Astrocyte of the cerebellum (primary cell): ENCODE results near the gene RBPJ.
A peak's percentile ranks its signal among the peaks of the same experiment; 100 is the strongest.

Experiments
- DNase-seq: peaks from one replicate; pipeline ENCODE4 v3.0.0-alpha.2; 2011; ENCODE audit warnings: low read depth
- H3K4me3 ChIP-seq: 2 replicates; pipeline ENCODE4 v1.5.1; 2011; ENCODE audit warnings: mild to moderate bottlenecking, low read depth, low read length, moderate library complexity
- in situ Hi-C: cut with HindIII; loops from 2 replicates; pipeline ENCODE4 v1.10.0; 2017; ENCODE audit warnings: low sequenced_read_pairs
- TF ChIP-seq, protein P1 (sequence below): IDR thresholded peaks from 2 replicates; pipeline ENCODE4 v1.5.1; 2012; ENCODE audit warnings: low read length, low read depth, moderate library complexity, mild to moderate bottlenecking; ENCODE audit errors: missing control alignments

RBPJ gene

GRCh38 chr4:26458157-26458561 is 137.3 kb downstream of the RBPJ start:
- no peak overlapping the region for H3K4me3 ChIP-seq

GRCh38 chr4:26459054-26459755 is 138.4 kb downstream of the RBPJ start:
- TF ChIP-seq, protein P1, sequence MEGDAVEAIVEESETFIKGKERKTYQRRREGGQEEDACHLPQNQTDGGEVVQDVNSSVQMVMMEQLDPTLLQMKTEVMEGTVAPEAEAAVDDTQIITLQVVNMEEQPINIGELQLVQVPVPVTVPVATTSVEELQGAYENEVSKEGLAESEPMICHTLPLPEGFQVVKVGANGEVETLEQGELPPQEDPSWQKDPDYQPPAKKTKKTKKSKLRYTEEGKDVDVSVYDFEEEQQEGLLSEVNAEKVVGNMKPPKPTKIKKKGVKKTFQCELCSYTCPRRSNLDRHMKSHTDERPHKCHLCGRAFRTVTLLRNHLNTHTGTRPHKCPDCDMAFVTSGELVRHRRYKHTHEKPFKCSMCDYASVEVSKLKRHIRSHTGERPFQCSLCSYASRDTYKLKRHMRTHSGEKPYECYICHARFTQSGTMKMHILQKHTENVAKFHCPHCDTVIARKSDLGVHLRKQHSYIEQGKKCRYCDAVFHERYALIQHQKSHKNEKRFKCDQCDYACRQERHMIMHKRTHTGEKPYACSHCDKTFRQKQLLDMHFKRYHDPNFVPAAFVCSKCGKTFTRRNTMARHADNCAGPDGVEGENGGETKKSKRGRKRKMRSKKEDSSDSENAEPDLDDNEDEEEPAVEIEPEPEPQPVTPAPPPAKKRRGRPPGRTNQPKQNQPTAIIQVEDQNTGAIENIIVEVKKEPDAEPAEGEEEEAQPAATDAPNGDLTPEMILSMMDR: peak; percentile 59
- H3K4me3 ChIP-seq: no peak overlapping the region
- in situ Hi-C loops: loop anchor here (10.0 kb wide), 1 partner anchor 546 kb away; no protein-coding TSS in a partner anchor
- peak; percentile 58 for DNase-seq

More at GRCh38 chr4:26458157-26458561, 137.3 kb downstream of the RBPJ start:
- in situ Hi-C loops: loop anchor here (10.0 kb wide), 1 partner anchor 547 kb away; no protein-coding TSS in a partner anchor
- TF ChIP-seq, protein P1: no peak
- peak; percentile 32 for DNase-seq

GRCh38 chr4:26459756-26460530 is 139.1 kb downstream of the RBPJ start:
- DNase-seq: no peak
- TF ChIP-seq, protein P1: no peak
- in situ Hi-C loops: loop anchor here (10.0 kb wide), 1 partner anchor 545 kb away; no protein-coding TSS in a partner anchor
- H3K4me3 ChIP-seq: no peak overlapping the region

DNA sequence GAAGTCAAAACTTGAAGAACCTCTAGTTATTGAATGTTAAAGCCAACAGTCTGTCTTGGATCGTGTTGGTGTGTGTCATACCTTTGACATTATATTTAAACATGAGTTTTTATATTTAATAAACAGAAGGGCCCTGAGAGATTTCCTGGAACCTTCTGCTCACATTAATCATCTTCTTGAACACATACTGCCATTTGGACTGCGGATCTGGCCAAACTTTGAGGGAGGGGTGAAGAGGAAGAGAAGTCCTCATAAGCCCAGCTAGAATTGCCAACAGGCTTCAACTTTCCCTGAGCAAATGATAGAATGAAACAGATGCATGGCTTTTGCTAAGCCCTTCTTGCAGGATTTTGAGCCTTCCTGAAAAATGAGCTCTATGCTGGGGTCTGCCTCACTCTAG is 142.1 kb downstream of the RBPJ start:
- in situ Hi-C loops: no loop called here
- H3K4me3 ChIP-seq: no peak overlapping the region
- TF ChIP-seq, protein P1: no peak
- DNase-seq: no peak

GRCh38 chr4:26463386-26463785 is 142.6 kb downstream of the RBPJ start:
- in situ Hi-C loops: no loop called here
- TF ChIP-seq, protein P1: no peak
- no peak for DNase-seq
- H3K4me3 ChIP-seq: no peak overlapping the region

- H3K4me3 ChIP-seq: no peak overlapping the region
- TF ChIP-seq, protein P1: no peak
- DNase-seq: no peak
- in situ Hi-C loops: no loop called here
Observed at GRCh38 chr4:26464420-26465095, 143.7 kb downstream of the RBPJ start.
